Breast epithelium (tissue), 4 donors: Measurements from ENCODE around the gene ITM2C. TPM values are rescaled to one million over a fixed set of nuclear protein-coding genes. Genes with fewer than 3 reads are reported as not detected.

Source experiments
- DNase-seq, 2 donors: peaks; one replicate each; pipeline ENCODE4 v3.0.0-alpha.2; 2019; ENCODE audit warnings: low spot score in 2 of 2
- H3K27ac ChIP-seq, 2 donors: fragments of 200-600 bp; sonication (generic) in 1 of 2; one replicate each; pipeline ENCODE4 v1.5.1; 2016 to 2019; ENCODE audit warnings: mild to moderate bottlenecking in 1 of 2
- H3K27me3 ChIP-seq, 2 donors: fragments of 200-600 bp; sonication (generic) in 1 of 2; one replicate each; pipeline versions ENCODE4 v1.5.1 to v1.6.0; 2017 to 2019; ENCODE audit warnings: control low read depth in 1 of 2, mild to moderate bottlenecking in 1 of 2
- H3K36me3 ChIP-seq: fragments of 200-600 bp; one replicate; pipeline ENCODE4 v1.5.1; 2019
- H3K4me1 ChIP-seq, 2 donors: fragments of 200-600 bp; sonication (generic); one replicate each; pipeline ENCODE4 v1.5.1; 2016 to 2019; ENCODE audit warnings: control low read depth in 1 of 2
- H3K4me3 ChIP-seq, 3 donors: fragments of 200-600 bp; sonication (generic); 1 replicate in 2 of 3; 2 replicates in 1 of 3; pipeline ENCODE4 v1.5.1; 2016 to 2019; ENCODE audit warnings: mild to moderate bottlenecking in 3 of 3, moderate library complexity in 2 of 3
- H3K9me3 ChIP-seq, 2 donors: fragments of 200-600 bp; sonication (generic) in 1 of 2; one replicate each; pipeline ENCODE4 v1.5.1; 2016 to 2019; ENCODE audit warnings: control low read depth in 1 of 2
- CTCF ChIP-seq, 3 donors: fragments of 450-650 bp; IDR thresholded peaks; one replicate each; pipeline ENCODE4 v1.5.1; 2016 to 2017; ENCODE audit warnings: antibody characterized with exemption in 3 of 3, mild to moderate bottlenecking in 3 of 3, moderate library complexity in 3 of 3
- POLR2A ChIP-seq: fragments of 450-650 bp; IDR thresholded peaks from one replicate; pipeline ENCODE4 v1.6.1; 2016; ENCODE audit warnings: antibody characterized with exemption, mild to moderate bottlenecking, moderate library complexity
- POLR2AphosphoS5 ChIP-seq, 3 donors: sonication (generic); formaldehyde crosslinking; IDR thresholded peaks; one replicate each; pipeline ENCODE4 v1.6.1; 2017; ENCODE audit warnings: antibody characterized with exemption in 3 of 3
- intact Hi-C: fragments of 100-400 bp; cut with DNase I; formaldehyde crosslinking; loops from one replicate; pipeline ENCODE4 v1.15.1; 2023; ENCODE audit warnings: low total_unique reads
- total RNA-seq, 3 donors: library from RNA; depleted of rRNA; stranded (reverse); fragments of >200 nt; gene quantifications; one replicate each; pipeline ENCODE4 v1.1.0, GENCODE V29; 2016

ITM2C gene
- total RNA-seq, 3 donors from 2014 or later, result 24.5 to 46.2 (median 36.3) TPM

- H3K27ac ChIP-seq, result no peak overlapping the region
- no peaks in the 10 kb centered on the region for H3K4me1 ChIP-seq
- intact Hi-C loops, result no loop called here
- H3K9me3 ChIP-seq, result no peaks in the 10 kb centered on the region
- DNase-seq, result peak in 1 of 2 donors; percentile 38
- no peaks in the 10 kb centered on the region for H3K36me3 ChIP-seq
- H3K27me3 ChIP-seq, result no peaks in the 10 kb centered on the region
- no peak overlapping the region for H3K4me3 ChIP-seq
- TF ChIP-seq POLR2AphosphoS5 (IDR thresholded peaks at IDR 0.05) (no peak), POLR2A (no peak), CTCF (IDR thresholded peaks at IDR 0.05) (no peak)
These were observed 42.8 kb downstream of the ITM2C start for GRCh38 chr2:230907361-230908091.

GRCh38 chr2:230908092-230908594, 43.4 kb downstream of the ITM2C start:
- Histone ChIP-seq H3K9me3 (no peaks in the 10 kb centered on the region), H3K4me1 (no peaks in the 10 kb centered on the region), H3K27me3 (no peaks in the 10 kb centered on the region), H3K36me3 (no peaks in the 10 kb centered on the region), H3K4me3 (no peak overlapping the region), H3K27ac (no peak overlapping the region)
- intact Hi-C loops, result no loop called here
- TF ChIP-seq POLR2A (no peak), CTCF (IDR thresholded peaks at IDR 0.05) (no peak), POLR2AphosphoS5 (IDR thresholded peaks at IDR 0.05) (no peak)
- DNase-seq, result peak in 1 of 2 donors; percentile 20

- Histone ChIP-seq H3K27me3 (no peaks in the 10 kb centered on the region), H3K4me3 (no peak overlapping the region), H3K4me1 (no peaks in the 10 kb centered on the region), H3K9me3 (no peaks in the 10 kb centered on the region), H3K36me3 (no peaks in the 10 kb centered on the region), H3K27ac (no peak overlapping the region)
- TF ChIP-seq CTCF (IDR thresholded peaks at IDR 0.05), result no peak
- no peak for TF ChIP-seq POLR2A
- no peak for TF ChIP-seq POLR2AphosphoS5 (IDR thresholded peaks at IDR 0.05)
- DNase-seq, result peak in 1 of 2 donors; percentile 12
- intact Hi-C loops, result no loop called here
These were observed 44.0 kb downstream of the ITM2C start for GRCh38 chr2:230908595-230909191.

- Histone ChIP-seq H3K27me3 (no peaks in the 10 kb centered on the region), H3K4me3 (no peak overlapping the region), H3K4me1 (no peaks in the 10 kb centered on the region), H3K9me3 (no peaks in the 10 kb centered on the region), H3K27ac (no peak overlapping the region), H3K36me3 (no peaks in the 10 kb centered on the region)
- no peak for TF ChIP-seq POLR2AphosphoS5 (IDR thresholded peaks at IDR 0.05)
- TF ChIP-seq POLR2A, result no peak
- no peak for TF ChIP-seq CTCF (IDR thresholded peaks at IDR 0.05)
- intact Hi-C loops, result no loop called here
- DNase-seq, result peak in 1 of 2 donors; percentile 30
These were observed 45.3 kb downstream of the ITM2C start for GRCh38 chr2:230909841-230910545.
